Left lung (tissue), 10 donors: ENCODE measurements around the gene CEP68. TPM values are rescaled to one million over a fixed set of nuclear protein-coding genes. Genes with fewer than 3 reads are reported as not detected.

Experiments
- ATAC-seq: fragments of 200-7000 bp; cut with Tn5 transposase; one replicate; pipeline ENCODE4 v1.9.1; 2020; ENCODE audit warnings: moderate library complexity
- DNase-seq, 4 donors: peaks; one replicate each; pipeline ENCODE4 v3.0.0-alpha.2; 2013 to 2020
- H3K27ac ChIP-seq, 2 donors: fragments of 200-600 bp; sonication (generic) in 1 of 2; one replicate each; pipeline versions ENCODE4 v1.5.0 to v1.8.0; 2020 to 2021
- H3K27me3 ChIP-seq, 2 donors: fragments of 200-600 bp; sonication (generic) in 1 of 2; one replicate each; pipeline versions ENCODE4 v1.5.0 to v1.8.0; 2020 to 2021
- H3K36me3 ChIP-seq, 2 donors: fragments of 200-600 bp; sonication (generic) in 1 of 2; one replicate each; pipeline versions ENCODE4 v1.5.0 to v1.8.0; 2020 to 2021
- H3K4me1 ChIP-seq, 2 donors: fragments of 200-600 bp; one replicate each; pipeline ENCODE4 v1.8.0; 2021
- H3K4me3 ChIP-seq, 2 donors: fragments of 200-600 bp; sonication (generic) in 1 of 2; one replicate each; pipeline versions ENCODE4 v1.5.0 to v1.8.0; 2020 to 2021; ENCODE audit warnings: mild to moderate bottlenecking in 1 of 2
- H3K9me3 ChIP-seq, 2 donors: fragments of 200-600 bp; sonication (generic) in 1 of 2; one replicate each; pipeline versions ENCODE4 v1.5.0 to v1.8.0; 2020 to 2021
- intact Hi-C, 2 donors: fragments of 100-400 bp; cut with DNase I; formaldehyde crosslinking; loops; one replicate each; pipeline versions ENCODE4 v1.11.2 to v1.14.2; 2022
- polyA plus RNA-seq, 6 donors: library from polyadenylated mRNA; unstranded; fragments of 120-200 nt; gene quantifications; one replicate each; pipeline ENCODE4 v1.2.1, GENCODE V29; 2013; ENCODE audit not compliant: insufficient read length in 6 of 6
- total RNA-seq, 2 donors: library from RNA; stranded (reverse); fragmentation: NEBNext Ultra II Directional; extraction: Animal tissue kit (Norgen Biotek cat#: 25700); gene quantifications; one replicate each; pipeline ENCODE4 v1.2.1, GENCODE V29; 2021
- TF ChIP-seq, protein P1 (sequence below), 2 donors: fragments of 200-600 bp; sonication (generic) in 1 of 2; IDR thresholded peaks; one replicate each; pipeline versions ENCODE4 v1.5.0 to v1.8.0; 2021; ENCODE audit warnings: antibody characterized with exemption in 2 of 2
- donor health status: DM: no; HTN: yes; CAD: no.
- donor health status: DM: no; HTN: no; CAD: no.

The CEP68 gene
- total and polyA plus RNA-seq, 8 donors = 7.9 to 32.4 (median 30.2) TPM

DNA sequence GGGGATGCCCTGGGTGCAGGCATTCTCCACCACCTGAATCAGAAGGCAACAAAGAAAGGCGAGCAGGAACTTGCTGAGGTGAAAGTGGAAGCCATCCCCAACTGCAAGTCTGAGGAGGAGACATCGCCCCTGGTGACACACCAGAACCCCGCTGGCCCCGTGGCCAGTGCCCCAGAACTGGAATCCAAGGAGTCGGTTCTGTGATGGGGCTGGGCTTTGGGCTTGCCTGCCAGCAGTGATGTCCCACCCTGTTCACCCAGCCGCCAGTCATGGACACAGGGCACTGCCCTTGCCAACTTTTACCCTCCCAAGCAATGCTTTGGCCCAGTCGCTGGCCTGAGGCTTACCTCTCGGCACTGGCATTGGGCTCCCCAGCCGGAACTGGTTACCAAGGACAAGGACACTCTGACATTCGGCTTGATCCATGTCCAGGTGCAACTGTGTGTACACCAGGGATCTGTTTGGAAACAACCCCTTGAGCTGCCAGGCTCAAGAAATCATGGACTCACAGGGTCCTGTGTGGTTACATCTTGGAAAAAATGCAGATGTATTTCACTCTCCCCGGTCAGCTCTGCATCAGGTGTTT is 35.2 kb upstream of the CEP68 start:
- intact Hi-C loops = no loop called here
- no peaks in the 10 kb centered on the region for H3K27me3 ChIP-seq
- DNase-seq (no peak), ATAC-seq (no peak)
- H3K9me3 ChIP-seq = no peaks in the 10 kb centered on the region
- TF ChIP-seq, protein P1, sequence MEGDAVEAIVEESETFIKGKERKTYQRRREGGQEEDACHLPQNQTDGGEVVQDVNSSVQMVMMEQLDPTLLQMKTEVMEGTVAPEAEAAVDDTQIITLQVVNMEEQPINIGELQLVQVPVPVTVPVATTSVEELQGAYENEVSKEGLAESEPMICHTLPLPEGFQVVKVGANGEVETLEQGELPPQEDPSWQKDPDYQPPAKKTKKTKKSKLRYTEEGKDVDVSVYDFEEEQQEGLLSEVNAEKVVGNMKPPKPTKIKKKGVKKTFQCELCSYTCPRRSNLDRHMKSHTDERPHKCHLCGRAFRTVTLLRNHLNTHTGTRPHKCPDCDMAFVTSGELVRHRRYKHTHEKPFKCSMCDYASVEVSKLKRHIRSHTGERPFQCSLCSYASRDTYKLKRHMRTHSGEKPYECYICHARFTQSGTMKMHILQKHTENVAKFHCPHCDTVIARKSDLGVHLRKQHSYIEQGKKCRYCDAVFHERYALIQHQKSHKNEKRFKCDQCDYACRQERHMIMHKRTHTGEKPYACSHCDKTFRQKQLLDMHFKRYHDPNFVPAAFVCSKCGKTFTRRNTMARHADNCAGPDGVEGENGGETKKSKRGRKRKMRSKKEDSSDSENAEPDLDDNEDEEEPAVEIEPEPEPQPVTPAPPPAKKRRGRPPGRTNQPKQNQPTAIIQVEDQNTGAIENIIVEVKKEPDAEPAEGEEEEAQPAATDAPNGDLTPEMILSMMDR (IDR thresholded peaks at IDR 0.05) = no peak
- H3K4me3 ChIP-seq = no peak overlapping the region
- H3K4me1 ChIP-seq = peaks cover 0 to 28% of the 10 kb centered on the region in 2 donors
- H3K36me3 ChIP-seq = peaks cover 0 to 42% of the 10 kb centered on the region in 2 donors
- H3K27ac ChIP-seq = no peak overlapping the region

DNA sequence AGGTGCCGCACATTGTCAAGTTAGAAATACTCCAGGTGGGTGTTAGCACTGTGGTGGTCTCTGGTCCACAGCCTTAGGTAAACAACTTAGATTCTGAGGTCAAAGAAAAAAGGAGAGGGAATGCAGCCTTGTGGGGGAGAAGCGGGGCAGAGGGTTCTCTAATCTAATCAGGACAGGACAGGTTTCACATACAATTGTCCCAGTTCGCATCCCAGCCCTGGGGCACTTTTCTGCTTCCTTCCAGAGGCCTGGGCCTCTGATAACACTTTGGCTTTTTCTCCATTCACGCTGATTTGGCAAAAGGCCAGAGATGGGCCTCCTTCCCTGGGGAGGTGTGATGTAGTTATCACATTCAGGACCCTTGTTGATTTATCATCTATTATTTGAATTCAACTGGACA is 34.5 kb upstream of the CEP68 start:
- H3K9me3 ChIP-seq = no peaks in the 10 kb centered on the region
- peaks cover 0 to 42% of the 10 kb centered on the region in 2 donors for H3K36me3 ChIP-seq
- ATAC-seq (no peak), DNase-seq (no peak)
- H3K27ac ChIP-seq = no peak overlapping the region
- intact Hi-C loops = no loop called here
- H3K4me1 ChIP-seq = peaks cover 0 to 28% of the 10 kb centered on the region in 2 donors
- no peaks in the 10 kb centered on the region for H3K27me3 ChIP-seq
- no peak overlapping the region for H3K4me3 ChIP-seq
- TF ChIP-seq, protein P1 (IDR thresholded peaks at IDR 0.05) = no peak

DNA sequence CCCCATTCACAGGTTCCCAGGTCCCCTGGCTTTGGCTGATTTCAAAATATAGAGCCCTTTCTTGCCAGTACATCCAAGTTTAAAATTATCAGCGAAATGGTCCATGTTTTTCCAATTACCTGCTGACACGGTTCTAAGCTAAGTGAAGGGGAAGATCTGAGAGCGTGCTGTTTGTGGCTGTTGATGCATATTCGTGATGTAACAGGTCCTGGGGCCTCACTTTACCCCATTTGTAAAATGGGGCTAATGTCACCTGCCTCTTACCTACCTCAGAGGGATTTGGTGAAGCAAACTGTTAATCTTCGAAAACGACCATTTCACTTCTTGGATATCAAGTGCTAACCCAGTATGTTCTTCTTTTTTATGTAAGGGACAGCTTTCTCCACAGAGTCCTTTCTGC is 34.0 kb upstream of the CEP68 start:
- Histone ChIP-seq H3K9me3 (no peaks in the 10 kb centered on the region), H3K36me3 (peaks cover 0 to 42% of the 10 kb centered on the region in 2 donors), H3K27me3 (no peaks in the 10 kb centered on the region), H3K4me3 (no peak overlapping the region), H3K4me1 (peaks cover 0 to 24% of the 10 kb centered on the region in 2 donors), H3K27ac (no peak overlapping the region)
- no peak for ATAC-seq
- intact Hi-C loops = no loop called here
- TF ChIP-seq, protein P1 (IDR thresholded peaks at IDR 0.05) = no peak
- no peak for DNase-seq

DNA sequence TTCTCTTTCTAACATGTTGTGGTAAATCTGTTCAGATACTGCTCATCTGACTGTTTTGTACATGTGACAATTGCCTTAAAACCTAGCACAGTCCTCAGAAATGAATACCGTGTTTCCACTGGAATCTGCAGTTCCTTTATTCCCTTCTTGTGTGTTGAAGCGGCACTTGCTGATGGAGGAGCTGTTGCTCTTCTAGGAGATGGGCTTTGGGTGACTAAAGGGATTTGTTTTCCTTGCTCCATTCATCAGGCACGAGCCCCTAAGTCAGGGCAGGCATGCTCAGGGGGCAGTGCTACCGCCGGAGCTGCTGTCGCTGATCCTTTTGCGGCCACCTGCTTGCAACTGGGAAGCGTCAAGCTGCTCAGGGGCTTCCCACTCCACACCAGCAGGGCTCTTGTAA is 32.5 kb upstream of the CEP68 start:
- TF ChIP-seq, protein P1 (IDR thresholded peaks at IDR 0.05) = no peak
- Histone ChIP-seq H3K4me3 (no peak overlapping the region), H3K27ac (no peak overlapping the region), H3K9me3 (no peaks in the 10 kb centered on the region), H3K36me3 (peaks cover 0 to 36% of the 10 kb centered on the region in 2 donors), H3K27me3 (no peaks in the 10 kb centered on the region), H3K4me1 (peaks cover 0 to 18% of the 10 kb centered on the region in 2 donors)
- ATAC-seq (no peak), DNase-seq (no peak)
- intact Hi-C loops = no loop called here

DNA sequence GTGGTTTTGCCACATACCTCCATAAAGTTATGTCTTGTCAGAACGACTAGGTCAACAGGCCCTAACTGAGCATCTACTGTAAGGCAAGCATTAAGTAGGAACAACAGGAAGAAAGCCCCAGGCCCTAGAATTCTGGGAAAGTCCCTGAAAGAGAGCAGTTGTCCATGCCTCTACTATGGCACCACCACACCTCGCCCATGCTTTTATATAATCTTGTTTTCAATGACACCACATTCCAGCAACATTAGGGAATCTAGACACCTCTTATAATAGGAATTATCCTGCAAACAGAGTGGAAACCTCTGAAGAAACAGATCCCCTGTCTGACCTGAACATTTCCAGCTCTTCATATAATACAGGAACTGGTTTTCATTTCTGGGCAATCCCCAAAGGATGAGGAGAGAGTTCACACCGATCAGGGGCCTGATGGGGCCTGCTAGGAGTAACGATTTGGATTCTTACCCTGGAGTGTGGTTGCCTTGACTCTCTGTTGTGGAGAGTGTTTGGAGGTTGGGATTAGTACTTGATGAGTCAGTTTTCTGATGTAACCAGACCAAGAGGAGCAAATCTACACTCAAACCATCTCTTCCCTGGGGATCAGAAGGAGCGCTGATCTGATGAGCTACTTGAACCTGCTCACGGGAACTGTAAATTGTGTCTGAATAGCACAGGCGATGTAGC is 31.9 kb upstream of the CEP68 start:
- Histone ChIP-seq H3K4me3 (no peak overlapping the region), H3K9me3 (no peaks in the 10 kb centered on the region), H3K27ac (no peak overlapping the region), H3K4me1 (peaks cover 0 to 15% of the 10 kb centered on the region in 2 donors), H3K27me3 (no peaks in the 10 kb centered on the region), H3K36me3 (peaks cover 0 to 31% of the 10 kb centered on the region in 2 donors)
- TF ChIP-seq, protein P1 (IDR thresholded peaks at IDR 0.05) = no peak
- intact Hi-C loops = no loop called here
- peak; percentile 40 for ATAC-seq
- no peak for DNase-seq
